T-helper 1 cell treated with Interleukin-12 subunit alpha and Interleukin-12 subunit beta and Interleukin-4 antibody, amounts not matched to agents 30 ng/mL and 1 ng/mL, for 36 hours (primary cell): ENCODE results near the gene CMC4. TPM values are rescaled to one million over a fixed set of nuclear protein-coding genes. Genes with fewer than 3 reads are reported as not detected.

ENCODE experiments used
- intact Hi-C: fragments of 100-400 bp; cut with micrococcal nuclease; formaldehyde crosslinking; loops from one replicate; pipeline ENCODE4 v1.15.1; 2024
- total RNA-seq: library from RNA; stranded (reverse); gene quantifications from 2 replicates; pipeline ENCODE4 v1.2.3, GENCODE V29; 2022

CMC4 gene
- 1.3 and 3.1 TPM in 2 replicates for total RNA-seq

- intact Hi-C loops, result loop anchor here (1.0 to 5.0 kb wide), 11 partner anchors 14 to 810 kb away; partner anchors contain the start of genes DKC1, MPP1, RAB39B and VAMP7
Observed at GRCh38 chrX:155070975-155071693, at the start of gene CMC4, which contains the start of the genes BRCC3 and MTCP1. TSS of gene CMC4 (minus strand) at chrX:155071136. CDS start at chrX:155064023, 7,113 bp downstream. TSS of gene BRCC3 (plus strand) at chrX:155071508. CDS start at chrX:155071528, 20 bp downstream. TSS of gene MTCP1 (minus strand) at chrX:155071136. CDS start at chrX:155066010, 5,126 bp downstream.

GRCh38 chrX:155115174-155115819 is 44.4 kb upstream of the CMC4 start:
- intact Hi-C loops, result no loop called here

GRCh38 chrX:155113097-155113496 is 42.2 kb upstream of the CMC4 start:
- intact Hi-C loops, result no loop called here

- intact Hi-C loops, result no loop called here
Observed at GRCh38 chrX:155112171-155112570, 41.2 kb upstream of the CMC4 start.

- intact Hi-C loops, result no loop called here
Observed at GRCh38 chrX:155108427-155108826, 37.5 kb upstream of the CMC4 start.

GRCh38 chrX:155105919-155106318 is 35.0 kb upstream of the CMC4 start:
- intact Hi-C loops, result no loop called here

GRCh38 chrX:155094468-155095061 is 23.6 kb upstream of the CMC4 start:
- intact Hi-C loops, result loop anchor here (1.0 to 5.0 kb wide), 4 partner anchors 23 to 122 kb away; partner anchors contain the start of genes BRCC3, CMC4, MTCP1 and VBP1

- intact Hi-C loops, result loop anchor here (1.0 kb wide), 2 partner anchors 106 to 169 kb away; no protein-coding TSS in a partner anchor
Observed at GRCh38 chrX:155086961-155087735, 16.2 kb upstream of the CMC4 start.

- intact Hi-C loops, result loop anchor here (1.0 kb wide), 1 partner anchor 105 kb away; no protein-coding TSS in a partner anchor
Observed at GRCh38 chrX:155086202-155086840, 15.4 kb upstream of the CMC4 start.

- intact Hi-C loops, result loop anchor here (1.0 to 5.0 kb wide), 11 partner anchors 14 to 809 kb away; partner anchors contain the start of genes DKC1, MPP1, RAB39B and VAMP7
Observed at GRCh38 chrX:155071694-155072280, 851 bp upstream of the CMC4 start.

GRCh38 chrX:155070663-155070974 is 317 bp downstream of the CMC4 start:
- intact Hi-C loops, result loop anchor here (2.0 to 5.0 kb wide), 5 partner anchors 192 to 810 kb away; partner anchors contain the start of genes DKC1, RAB39B and VAMP7

GRCh38 chrX:155070038-155070437 is 898 bp downstream of the CMC4 start:
- intact Hi-C loops, result loop anchor here (2.0 to 5.0 kb wide), 5 partner anchors 192 to 811 kb away; partner anchors contain the start of genes DKC1, RAB39B and VAMP7

GRCh38 chrX:155069414-155069813 is 1.5 kb downstream of the CMC4 start:
- intact Hi-C loops, result no loop called here

GRCh38 chrX:155068165-155068564 is 2.8 kb downstream of the CMC4 start:
- intact Hi-C loops, result no loop called here

- intact Hi-C loops, result no loop called here
Observed at GRCh38 chrX:155065035-155065734, 5.8 kb downstream of the CMC4 start.

- intact Hi-C loops, result no loop called here
Observed at GRCh38 chrX:155061760-155062159, 9.2 kb downstream of the CMC4 start.

- intact Hi-C loops, result loop anchor here (1.0 kb wide), 4 partner anchors 14 to 139 kb away; partner anchors contain the start of genes BRCC3, CMC4 and MTCP1
Observed at GRCh38 chrX:155056877-155057792, 13.8 kb downstream of the CMC4 start.

- intact Hi-C loops, result loop anchor here (1.0 kb wide), 1 partner anchor 138 kb away; no protein-coding TSS in a partner anchor
Observed at GRCh38 chrX:155056471-155056870, 14.5 kb downstream of the CMC4 start.
